Measurements from ENCODE around the gene RIC1. TPM values are rescaled to one million over a fixed set of nuclear protein-coding genes. Genes with fewer than 3 reads are reported as not detected.

RIC1 gene
- 15.7 and 19.2 TPM in 2 replicates for total RNA-seq

DNA sequence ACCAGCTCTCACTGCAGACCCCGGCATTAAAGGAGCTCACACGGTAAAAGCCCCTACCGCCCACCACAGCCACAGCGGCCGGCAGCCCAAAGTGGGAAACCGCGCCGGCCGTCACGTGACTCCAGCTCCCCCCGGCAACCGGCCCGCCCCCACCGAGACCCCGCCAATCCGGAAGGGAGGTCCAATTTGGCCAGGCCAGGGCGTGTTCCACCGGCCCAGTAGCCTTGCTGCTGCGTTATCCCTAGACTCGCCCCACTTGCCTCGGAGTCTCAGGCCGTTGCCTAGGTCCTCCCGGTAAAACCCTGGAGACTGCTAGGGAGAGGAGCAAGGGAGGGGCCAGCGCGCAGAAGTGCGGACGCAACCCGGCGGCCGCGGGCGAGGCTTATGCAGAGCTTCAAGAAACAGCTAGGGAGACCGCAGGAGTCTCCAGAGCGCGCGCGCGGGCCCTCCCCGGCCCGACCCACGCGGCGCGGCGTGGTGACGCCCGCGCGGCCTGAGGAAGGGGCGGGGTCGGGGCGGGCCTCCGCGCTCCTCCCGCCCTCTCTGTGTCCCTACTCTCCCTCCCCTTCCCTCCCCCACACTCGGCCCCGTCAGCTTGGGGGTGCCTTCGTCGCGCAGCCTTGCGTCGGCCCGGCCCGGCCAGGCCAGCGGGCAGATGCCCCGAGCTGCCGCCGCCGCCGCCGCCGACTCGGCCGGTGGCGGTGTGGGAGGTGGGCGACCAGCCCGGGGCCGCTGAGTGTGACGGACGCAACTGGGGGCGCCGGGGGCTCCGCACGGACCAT is at the start of gene RIC1:
TSS of gene RIC1 (plus strand) at position 578 of the 782 bp plus-strand sequence. CDS start at position 781, 203 bp downstream.

Other genes starting within 250 kb of the RIC1 start
- gene PLGRKT, start 191.2 kb upstream of the RIC1 start, total RNA-seq: 7.9 and 12.7 TPM in 2 replicates
- gene CD274, start 178.6 kb upstream of the RIC1 start, total RNA-seq: 0.19 and 0.34 TPM in 2 replicates
- 4.9 and 7.2 TPM in 2 replicates for gene PDCD1LG2, start 118.6 kb upstream of the RIC1 start, total RNA-seq
- gene ERMP1, start 204.0 kb downstream of the RIC1 start, total RNA-seq: 7.4 and 8.1 TPM in 2 replicates